Right atrium auricular region (tissue), 2 donors: Measurements from ENCODE around the gene GPR161. TPM values are rescaled to one million over a fixed set of nuclear protein-coding genes. Genes with fewer than 3 reads are reported as not detected.

ENCODE experiments used
- DNase-seq: peaks from one replicate; pipeline ENCODE4 v3.0.0-alpha.2; 2019; ENCODE audit warnings: low spot score
- H3K27ac ChIP-seq, 2 donors: fragments of 200-600 bp; sonication (generic); 1 replicate in 1 of 2; 2 replicates in 1 of 2; pipeline ENCODE4 v1.5.1; 2016 to 2019
- H3K27me3 ChIP-seq, 2 donors: fragments of 200-600 bp; sonication (generic); one replicate each; pipeline versions ENCODE4 v1.5.1 to v1.6.0; 2017 to 2019
- H3K36me3 ChIP-seq: fragments of 200-600 bp; sonication (generic); one replicate; pipeline ENCODE4 v1.5.1; 2016
- H3K4me1 ChIP-seq, 2 donors: fragments of 200-600 bp; sonication (generic); one replicate each; pipeline versions ENCODE4 v1.5.1 to v1.6.0; 2017 to 2019
- H3K4me3 ChIP-seq, 2 donors: fragments of 200-600 bp; sonication (generic); 1 replicate in 1 of 2; 2 replicates in 1 of 2; pipeline ENCODE4 v1.5.1; 2017 to 2019; ENCODE audit warnings: mild to moderate bottlenecking in 1 of 2, moderate library complexity in 1 of 2
- H3K9me3 ChIP-seq, 2 donors: fragments of 200-600 bp; sonication (generic); one replicate each; pipeline ENCODE4 v1.5.1; 2019
- CTCF ChIP-seq, 2 donors: fragments of 200-600 bp; sonication (generic); IDR thresholded peaks; one replicate each; pipeline ENCODE4 v1.5.1; 2019; ENCODE audit warnings: antibody characterized with exemption in 2 of 2
- total RNA-seq, 2 donors: library from RNA; depleted of rRNA; stranded (reverse); fragments of >200 nt; gene quantifications; one replicate each; pipeline ENCODE4 v1.1.0, GENCODE V29; 2016

The GPR161 gene
- total RNA-seq, 2 donors from 2014 or later: 2.9 to 3.2 TPM

GRCh38 chr1:168091720-168092550, 44.8 kb downstream of the GPR161 start:
- Histone ChIP-seq H3K27ac (no peak overlapping the region), H3K9me3 (no peaks in the 10 kb centered on the region), H3K27me3 (no peaks in the 10 kb centered on the region), H3K4me3 (no peak overlapping the region), H3K36me3 (no peaks in the 10 kb centered on the region), H3K4me1 (peaks cover 0 to 5% of the 10 kb centered on the region in 2 donors)
- peak; percentile 49 for DNase-seq
- TF ChIP-seq CTCF (IDR thresholded peaks at IDR 0.05): no peak

GRCh38 chr1:168091063-168091462, 45.7 kb downstream of the GPR161 start:
- Histone ChIP-seq H3K9me3 (no peaks in the 10 kb centered on the region), H3K4me1 (peaks cover 0 to 5% of the 10 kb centered on the region in 2 donors), H3K4me3 (no peak overlapping the region), H3K36me3 (no peaks in the 10 kb centered on the region), H3K27me3 (no peaks in the 10 kb centered on the region), H3K27ac (no peak overlapping the region)
- no peak for TF ChIP-seq CTCF (IDR thresholded peaks at IDR 0.05)
- no peak for DNase-seq

- no peak overlapping the region for H3K27ac ChIP-seq
- H3K4me3 ChIP-seq: no peak overlapping the region
- no peak for DNase-seq
- no peaks in the 10 kb centered on the region for H3K36me3 ChIP-seq
- H3K27me3 ChIP-seq: no peaks in the 10 kb centered on the region
- peaks cover 0 to 11% of the 10 kb centered on the region in 2 donors for H3K4me1 ChIP-seq
- TF ChIP-seq CTCF (IDR thresholded peaks at IDR 0.05): no peak
- no peaks in the 10 kb centered on the region for H3K9me3 ChIP-seq
These were observed 46.3 kb downstream of the GPR161 start for GRCh38 chr1:168090395-168090794.

GRCh38 chr1:168089979-168090337, 46.8 kb downstream of the GPR161 start:
- no peak for TF ChIP-seq CTCF (IDR thresholded peaks at IDR 0.05)
- Histone ChIP-seq H3K4me1 (peaks cover 0 to 15% of the 10 kb centered on the region in 2 donors), H3K27me3 (no peaks in the 10 kb centered on the region), H3K4me3 (no peak overlapping the region), H3K36me3 (no peaks in the 10 kb centered on the region), H3K9me3 (no peaks in the 10 kb centered on the region), H3K27ac (no peak overlapping the region)
- no peak for DNase-seq

- Histone ChIP-seq H3K27me3 (no peaks in the 10 kb centered on the region), H3K9me3 (no peaks in the 10 kb centered on the region), H3K4me3 (no peak overlapping the region), H3K36me3 (no peaks in the 10 kb centered on the region), H3K4me1 (peaks cover 0 to 20% of the 10 kb centered on the region in 2 donors), H3K27ac (no peak overlapping the region)
- no peak for TF ChIP-seq CTCF (IDR thresholded peaks at IDR 0.05)
- no peak for DNase-seq
These were observed 47.3 kb downstream of the GPR161 start for GRCh38 chr1:168089326-168089978.
